Superior temporal gyrus (tissue), 1 donor: ENCODE data around the gene IL31RA.
A peak's percentile ranks its signal among the peaks of the same experiment; 100 is the strongest.
"Not testable (repeated sequence)": the region's sequence is repeated elsewhere in the genome, so short reads cannot be mapped to it uniquely, and the experiment has no call there.

ENCODE experiments used
- DNase-seq: peaks from one replicate; pipeline ENCODE4 v3.0.0-alpha.2; 2016; ENCODE audit errors: extremely low spot score

Gene IL31RA

GRCh38 chr5:55925712-55926111 is 74.6 kb downstream of the IL31RA start:
- DNase-seq, result no peak

DNA sequence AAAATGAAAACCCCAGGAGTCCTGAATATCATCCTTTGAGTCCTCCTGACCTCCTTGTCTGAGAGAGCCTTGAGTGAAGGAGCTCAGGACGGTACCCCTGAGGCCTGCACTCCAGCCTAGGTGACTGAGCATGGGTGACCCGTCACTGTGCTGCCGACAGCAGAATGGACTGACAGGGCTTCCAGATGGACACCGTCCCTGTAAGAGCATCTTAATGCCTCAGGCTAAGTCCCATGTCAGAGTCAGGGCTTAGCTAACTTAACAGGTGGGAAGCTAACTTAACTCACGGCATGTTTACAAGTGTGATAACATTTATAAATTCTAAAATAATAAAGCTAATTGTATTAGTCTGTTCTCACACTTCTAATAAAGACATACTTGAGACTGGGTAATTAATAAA is 75.3 kb downstream of the IL31RA start:
- no peak for DNase-seq

- no peak for DNase-seq
Observed at GRCh38 chr5:55927861-55928655, 76.9 kb downstream of the IL31RA start.

DNA sequence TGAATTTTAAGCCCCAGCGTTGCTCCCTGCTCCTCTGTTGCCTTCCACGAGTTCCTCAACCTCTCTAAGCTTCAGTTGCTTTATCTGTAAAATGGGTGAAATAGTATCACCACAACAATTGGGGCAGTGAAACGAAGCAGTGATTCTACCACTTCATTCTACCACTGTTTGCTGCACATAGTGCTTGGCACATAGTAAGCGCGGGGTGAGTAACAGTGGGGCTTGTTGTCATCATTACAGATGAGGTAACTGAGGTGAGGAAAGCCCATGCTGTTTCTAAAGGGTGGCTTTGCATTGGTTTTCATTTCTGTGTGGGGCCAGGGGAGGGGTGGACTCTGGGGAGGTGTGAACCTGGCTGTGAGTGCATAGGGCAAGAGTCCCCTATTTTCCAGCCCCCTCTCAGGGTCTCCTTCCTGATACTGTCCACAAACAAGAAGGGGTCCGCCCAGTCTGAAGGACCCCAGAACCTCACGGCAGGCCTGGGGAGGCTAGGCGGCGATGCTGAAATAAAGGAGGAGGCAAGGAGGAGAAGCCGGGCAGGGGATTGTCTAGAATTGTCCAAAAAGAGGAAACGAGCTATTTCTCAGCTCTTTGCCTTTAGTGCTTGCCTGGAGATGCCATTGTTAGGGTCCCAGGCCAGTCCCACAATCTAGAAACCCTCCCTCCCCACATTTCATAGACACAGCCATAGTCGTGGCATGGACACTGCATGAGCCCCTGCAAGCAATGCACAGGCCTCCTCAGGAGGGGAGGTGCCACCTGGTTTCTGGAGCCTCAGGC is 78.1 kb downstream of the IL31RA start:
- DNase-seq, result no peak

DNA sequence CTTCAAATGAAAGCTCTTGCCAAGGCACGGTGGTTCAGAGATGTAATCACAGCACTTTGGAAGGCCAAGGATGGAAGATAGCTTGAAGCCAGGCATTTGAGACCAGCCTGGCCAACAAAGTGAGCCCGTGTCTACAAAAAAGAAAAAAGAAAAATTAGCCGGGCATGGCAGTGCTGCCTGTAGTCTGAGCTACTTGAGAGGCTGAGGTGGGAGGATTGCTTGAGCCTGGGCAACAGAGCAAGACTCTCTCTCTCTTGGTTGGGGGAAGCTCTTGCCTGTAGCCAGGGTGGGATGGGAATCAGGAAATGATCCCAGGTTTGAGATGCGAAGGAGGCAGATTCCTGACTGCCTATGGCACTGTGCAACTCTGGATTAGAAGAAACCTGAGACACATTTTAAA is 81.5 kb downstream of the IL31RA start:
- no peak for DNase-seq

DNA sequence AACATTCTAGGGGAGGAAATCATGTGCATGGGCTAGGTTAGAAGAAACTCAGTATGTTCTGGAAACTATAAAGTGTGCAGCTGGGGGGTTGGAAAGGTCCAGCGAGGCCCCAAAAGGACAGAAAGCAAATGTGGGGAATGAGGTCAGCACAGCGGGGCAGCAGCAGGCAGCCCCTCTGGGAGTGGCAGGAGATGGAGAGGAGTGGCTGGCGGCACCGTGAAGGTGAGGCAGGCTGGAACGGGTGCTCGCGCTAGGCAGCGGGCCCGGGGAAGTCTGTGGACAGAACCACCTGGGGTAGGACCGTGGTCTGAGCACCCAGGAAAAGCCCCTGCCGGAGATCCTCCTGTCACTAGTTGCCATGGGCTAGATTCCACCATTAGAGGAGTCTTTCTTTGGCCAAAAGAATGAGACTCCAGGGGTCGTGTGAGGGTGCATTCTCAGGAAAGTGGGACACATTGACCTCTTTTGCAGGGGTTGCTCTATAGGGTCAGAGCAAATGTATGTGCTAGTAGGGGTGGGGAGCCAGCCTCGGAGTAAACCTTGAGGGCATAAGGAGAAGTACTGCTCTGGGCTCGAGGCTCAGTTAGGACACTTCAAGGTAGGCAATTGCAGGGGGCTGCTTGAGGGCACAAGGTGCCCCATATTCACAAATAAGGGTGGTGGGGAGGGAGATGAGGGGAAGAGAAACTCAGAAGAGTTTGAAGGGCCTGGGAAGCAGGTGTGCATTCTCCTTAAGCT is 82.4 kb downstream of the IL31RA start:
- DNase-seq, result no peak

GRCh38 chr5:55934115-55934613 is 83.0 kb downstream of the IL31RA start:
- no peak for DNase-seq

- no peak for DNase-seq
Observed at GRCh38 chr5:55934720-55935119, 83.6 kb downstream of the IL31RA start.

GRCh38 chr5:55935371-55935770 is 84.2 kb downstream of the IL31RA start:
- DNase-seq, result no peak

DNA sequence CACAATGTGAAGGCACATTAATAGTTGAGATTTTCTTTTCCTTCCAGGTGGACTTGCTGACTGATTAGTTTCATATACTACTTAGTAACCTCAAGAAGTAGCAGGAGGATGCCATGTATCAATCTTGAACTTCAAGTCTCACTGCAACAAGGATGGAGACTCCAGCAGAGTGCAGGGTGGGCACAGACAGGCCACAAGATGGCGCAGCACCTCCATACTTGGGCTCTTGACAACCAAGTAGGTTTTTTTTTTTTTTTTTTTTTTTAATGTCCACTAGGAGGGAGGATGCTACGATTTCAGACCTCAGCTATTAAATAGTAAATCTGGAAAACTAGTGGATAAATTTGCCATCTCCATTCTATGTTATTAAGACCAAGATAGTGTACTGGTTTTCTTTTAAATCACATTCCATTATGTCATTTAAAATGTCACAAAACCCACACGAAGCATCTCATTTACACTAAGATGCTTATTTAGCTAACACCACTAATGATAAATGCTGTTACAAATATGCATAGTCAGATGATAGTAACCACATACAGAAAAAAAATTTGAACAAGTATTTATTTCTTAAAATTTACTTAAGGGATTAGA is 85.0 kb downstream of the IL31RA start:
- DNase-seq, result peak; percentile 90

GRCh38 chr5:55937598-55937997 is 86.4 kb downstream of the IL31RA start:
- not testable (repeated sequence) for DNase-seq

DNA sequence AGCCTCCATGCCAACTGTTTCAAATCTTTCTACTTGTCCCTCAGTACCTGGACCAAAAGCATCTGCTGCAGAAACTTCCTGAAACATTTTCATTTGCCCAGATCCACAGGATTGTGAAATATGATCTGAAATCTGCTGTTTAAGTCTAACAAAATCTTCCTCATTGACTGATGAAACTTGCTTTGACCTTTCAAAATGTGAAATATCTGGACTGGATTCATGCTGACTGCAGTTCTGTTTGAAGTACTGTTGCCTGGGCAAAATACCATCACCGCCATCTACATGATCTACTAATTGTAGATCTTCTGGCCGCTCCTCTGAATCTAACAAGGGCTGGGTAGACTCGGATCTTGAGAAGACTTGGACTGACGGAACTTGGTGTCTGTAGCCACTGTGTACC is 90.0 kb downstream of the IL31RA start:
- not testable (repeated sequence) for DNase-seq

- no peak for DNase-seq
Observed at GRCh38 chr5:55959208-55959607, 108.1 kb downstream of the IL31RA start.

GRCh38 chr5:55960779-55961178 is 109.6 kb downstream of the IL31RA start:
- DNase-seq, result no peak

DNA sequence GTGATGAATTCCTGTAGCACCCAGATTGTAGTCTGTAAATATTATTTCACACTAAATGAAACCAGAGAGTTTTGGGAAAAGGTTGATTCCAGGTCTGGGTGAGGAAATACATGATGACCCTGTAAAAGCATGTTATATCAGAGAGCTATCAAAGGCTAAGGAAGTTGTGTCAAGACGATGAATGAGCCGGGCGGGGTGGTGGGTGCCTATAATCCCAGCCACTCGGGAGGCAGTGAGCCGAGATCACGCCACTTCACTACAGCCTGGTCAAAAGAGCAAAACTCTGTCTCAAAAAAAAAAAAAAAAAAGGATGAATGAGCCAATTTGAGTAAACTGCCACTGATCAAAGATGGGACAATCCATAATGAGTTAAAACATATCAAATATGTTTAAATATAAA is 114.4 kb downstream of the IL31RA start:
- DNase-seq, result no peak

- no peak for DNase-seq
Observed at GRCh38 chr5:55966284-55966683, 115.1 kb downstream of the IL31RA start.

DNA sequence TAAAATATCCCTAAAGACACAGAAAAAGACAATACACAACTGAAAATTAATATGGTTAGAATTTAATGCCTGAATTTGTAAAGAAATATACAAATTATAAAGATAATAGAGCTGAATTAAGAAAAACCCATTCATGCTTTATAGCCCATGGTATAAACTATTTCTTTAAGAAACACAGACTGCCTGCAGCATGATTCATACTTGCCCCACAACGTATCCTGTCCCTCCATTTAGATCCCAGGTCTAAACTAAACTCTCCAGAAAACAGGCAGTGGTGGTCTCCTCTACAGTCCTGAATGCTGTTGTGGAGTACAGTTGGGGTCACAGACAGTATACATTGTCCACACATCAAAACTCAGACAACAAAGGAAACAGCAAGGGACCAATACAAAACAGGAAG is 118.8 kb downstream of the IL31RA start:
- DNase-seq, result no peak
